ENCODE measurements around the gene CHST14.

CHST14 gene

DNA sequence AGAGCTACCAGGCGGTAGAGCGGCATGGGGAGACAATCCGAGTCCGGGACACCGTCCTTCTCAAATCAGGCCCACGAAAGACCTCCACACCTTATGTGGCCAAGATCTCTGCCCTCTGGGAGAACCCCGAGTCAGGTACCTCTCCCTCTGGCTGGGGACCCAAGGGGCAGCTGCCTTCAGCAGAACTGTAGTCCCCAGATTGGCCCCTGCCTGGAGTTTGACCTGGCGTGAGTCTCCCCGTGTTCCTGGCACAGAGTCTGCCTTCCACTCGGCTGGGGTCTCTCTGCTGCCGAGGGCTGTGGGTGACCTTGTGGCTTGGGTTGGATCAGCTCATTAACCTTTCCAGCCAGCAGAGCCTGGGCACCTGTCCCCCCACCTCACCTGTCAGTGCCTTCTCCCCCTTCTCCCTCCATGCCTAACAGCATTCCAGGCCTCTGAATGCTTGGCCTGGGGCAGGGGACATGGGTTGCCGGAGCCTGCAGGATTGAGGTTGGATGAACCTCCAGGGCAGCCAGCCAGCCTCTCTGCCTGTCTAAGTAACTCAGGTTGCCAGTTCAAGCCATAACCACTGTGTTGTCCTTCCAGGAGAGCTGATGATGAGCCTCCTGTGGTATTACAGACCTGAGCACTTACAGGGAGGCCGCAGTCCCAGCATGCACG lies 6.8 kb upstream of the CHST14 start:
- no peak for DNase-seq

DNA sequence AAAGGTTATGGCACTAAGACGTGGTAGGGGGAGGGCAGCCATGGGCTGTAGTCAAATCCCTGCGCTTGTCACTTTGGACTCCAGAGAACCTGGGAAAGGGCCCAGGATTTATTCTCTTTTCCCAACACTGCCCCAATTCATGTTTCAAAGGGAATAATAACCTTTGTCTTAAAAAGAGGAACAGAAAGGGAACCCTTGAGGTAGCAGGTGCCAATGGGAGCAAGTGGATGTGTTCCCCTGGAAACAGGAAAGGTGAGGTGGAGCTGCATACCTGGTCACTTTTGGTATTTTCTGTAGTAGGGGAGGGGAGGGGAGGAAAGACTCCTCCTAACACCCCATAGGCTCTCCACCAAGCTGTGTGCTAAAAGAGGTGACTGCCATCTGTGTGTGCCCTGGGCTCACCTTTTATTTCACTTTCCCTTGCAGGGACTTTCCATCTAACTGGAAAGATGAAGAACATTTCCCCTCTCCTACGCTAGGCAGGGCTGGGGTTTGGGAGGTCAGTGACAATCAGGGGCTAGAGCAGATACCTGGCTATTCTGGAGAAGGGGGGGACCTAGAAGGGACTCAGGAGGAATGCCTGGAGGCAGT lies 6.1 kb upstream of the CHST14 start:
- no peak for DNase-seq

DNA sequence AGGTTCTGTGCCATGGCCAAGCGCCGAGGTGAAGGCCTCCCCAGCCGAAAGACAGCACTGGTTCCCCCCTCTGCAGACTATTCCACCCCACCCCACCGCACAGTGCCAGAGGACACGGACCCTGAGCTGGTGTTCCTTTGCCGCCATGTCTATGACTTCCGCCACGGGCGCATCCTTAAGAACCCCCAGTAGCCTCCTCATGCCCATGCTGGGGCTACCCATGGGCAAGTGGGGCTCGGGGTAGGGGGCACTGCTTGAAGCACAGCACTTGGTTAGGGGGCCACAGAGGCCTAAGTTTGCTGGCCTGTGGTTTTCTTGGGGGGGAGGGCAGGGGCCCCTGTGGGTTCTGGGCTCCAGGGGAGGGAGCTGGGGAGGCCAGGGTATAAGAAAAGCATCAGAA lies 4.8 kb upstream of the CHST14 start:
- DNase-seq, result no peak

DNA sequence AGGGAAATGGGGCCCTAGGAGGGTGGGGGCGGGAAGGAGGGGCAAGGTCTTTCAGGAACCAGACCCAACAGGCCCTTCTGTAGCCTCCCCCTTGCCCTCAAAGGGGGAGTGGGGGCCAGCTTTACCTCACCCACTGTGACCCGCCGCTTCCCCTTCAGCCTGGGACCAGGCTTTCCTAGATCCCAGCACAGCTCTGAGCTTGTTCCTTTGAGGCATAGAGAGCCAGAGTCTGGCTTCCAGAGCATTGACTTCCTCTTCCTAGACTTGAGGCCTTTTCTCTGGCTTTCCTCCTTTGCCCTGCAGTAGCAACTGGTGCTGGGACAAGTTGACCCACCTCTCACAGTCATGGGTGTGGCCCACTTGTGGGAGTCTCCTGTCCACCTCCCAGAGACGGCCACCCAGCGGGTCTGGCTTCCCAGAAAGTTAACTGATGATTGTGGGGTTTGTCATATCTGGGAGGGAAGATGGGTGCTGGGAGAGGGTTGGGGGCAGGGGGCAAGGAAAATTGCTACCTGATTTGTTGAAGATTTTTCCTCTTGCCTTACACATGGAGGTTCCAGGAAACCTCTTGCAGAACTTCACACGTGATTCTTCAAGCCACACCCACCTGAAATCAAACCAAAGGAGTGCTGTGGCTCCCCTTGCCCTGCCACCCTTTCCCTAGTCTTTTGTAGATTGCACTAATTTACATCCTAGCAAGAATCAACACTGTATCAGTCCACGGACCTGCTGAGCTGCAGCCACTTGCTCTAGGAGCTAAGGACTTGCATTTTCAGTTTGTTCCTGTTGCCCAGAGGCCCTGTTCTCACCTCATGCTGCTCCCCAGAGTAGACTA lies 4.1 kb upstream of the CHST14 start:
- DNase-seq, result no peak

DNA sequence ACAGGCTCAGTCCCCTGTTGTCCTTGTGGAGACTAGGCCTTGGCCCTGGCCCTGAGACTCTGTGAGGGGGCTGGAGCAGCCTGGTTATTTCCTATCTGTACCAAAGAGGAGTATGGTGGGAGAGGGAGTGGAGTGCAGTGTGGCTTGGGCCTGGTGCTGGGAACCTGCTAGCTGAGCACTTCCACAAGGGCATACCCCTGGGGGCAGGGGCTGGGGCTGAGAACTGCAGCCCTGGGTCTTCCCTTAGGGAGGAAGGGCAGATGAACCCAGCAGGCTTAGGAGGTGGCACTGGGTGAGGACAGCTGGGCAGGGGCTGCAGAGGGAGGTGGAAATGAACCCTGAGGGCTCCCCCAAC lies 3.5 kb upstream of the CHST14 start:
- no peak for DNase-seq

DNA sequence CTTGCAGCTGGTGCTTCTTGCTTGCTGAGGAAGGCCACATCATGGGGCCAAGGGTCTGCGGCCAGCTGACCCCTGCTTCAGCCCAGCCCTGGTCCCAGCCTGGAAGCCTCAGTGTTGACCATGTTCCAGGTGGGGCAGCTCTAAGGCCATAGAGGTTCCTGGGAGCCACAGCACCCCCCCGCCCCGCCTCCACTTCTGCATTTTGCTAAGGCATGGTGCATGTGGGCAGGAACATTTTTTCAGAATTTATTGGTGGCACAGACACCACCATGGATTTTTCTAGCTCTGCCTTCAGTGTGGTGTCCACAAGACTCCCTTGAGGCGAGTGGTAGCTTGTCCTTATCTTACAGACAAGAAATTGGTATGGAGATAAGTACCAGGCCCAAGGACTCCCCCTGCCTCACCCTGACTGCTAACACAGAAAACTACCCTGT lies 1.9 kb upstream of the CHST14 start:
- DNase-seq, result no peak

DNA sequence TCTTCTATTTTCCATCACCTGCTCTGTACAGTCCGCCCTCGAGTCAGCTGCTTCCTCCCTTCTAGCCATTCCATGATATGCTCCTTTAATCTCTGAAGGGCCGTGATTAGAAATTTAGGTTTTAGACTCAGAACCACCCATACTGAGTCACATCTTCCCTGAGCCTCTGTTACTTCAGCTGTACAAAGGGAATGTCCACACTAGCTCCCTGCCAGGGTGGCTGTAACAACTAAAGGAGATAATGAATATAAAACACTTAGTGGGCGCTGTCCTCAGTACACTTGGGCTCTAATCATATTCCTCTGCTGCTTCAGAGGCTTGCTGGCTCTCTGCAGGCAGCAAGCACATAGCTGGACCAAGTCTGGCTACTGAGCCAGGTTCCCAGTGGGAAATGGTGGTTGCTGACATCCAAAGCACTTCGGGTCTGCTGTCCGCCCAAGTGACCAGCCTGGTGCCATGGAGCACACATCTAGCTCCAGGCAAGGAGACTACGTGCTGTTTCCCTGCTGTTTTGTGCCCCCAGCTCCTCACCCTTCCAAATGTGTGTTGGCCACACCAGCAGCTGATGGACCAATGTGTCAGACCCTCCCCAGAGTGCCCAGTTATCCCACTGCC lies 901 bp upstream of the CHST14 start:
- DNase-seq, result no peak

DNA sequence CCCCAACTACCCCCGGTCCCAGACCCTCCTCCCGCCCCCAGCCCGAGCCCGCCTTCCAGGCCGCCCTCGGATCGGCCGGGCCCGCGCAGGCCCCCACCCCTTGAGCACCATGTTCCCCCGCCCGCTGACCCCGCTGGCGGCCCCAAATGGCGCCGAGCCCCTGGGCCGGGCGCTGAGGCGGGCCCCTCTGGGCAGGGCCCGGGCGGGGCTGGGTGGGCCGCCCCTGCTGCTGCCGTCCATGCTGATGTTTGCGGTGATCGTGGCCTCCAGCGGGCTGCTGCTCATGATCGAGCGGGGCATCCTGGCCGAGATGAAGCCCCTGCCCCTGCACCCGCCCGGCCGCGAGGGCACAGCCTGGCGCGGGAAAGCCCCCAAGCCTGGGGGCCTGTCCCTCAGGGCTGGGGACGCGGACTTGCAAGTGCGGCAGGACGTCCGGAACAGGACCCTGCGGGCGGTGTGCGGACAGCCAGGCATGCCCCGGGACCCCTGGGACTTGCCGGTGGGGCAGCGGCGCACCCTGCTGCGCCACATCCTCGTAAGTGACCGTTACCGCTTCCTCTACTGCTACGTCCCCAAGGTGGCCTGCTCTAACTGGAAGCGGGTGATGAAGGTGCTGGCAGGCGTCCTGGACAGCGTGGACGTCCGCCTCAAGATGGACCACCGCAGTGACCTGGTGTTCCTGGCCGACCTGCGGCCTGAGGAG lies 472 bp downstream of the CHST14 start:
- DNase-seq, result peak in 1 of 2 experiments; percentile 22

DNA sequence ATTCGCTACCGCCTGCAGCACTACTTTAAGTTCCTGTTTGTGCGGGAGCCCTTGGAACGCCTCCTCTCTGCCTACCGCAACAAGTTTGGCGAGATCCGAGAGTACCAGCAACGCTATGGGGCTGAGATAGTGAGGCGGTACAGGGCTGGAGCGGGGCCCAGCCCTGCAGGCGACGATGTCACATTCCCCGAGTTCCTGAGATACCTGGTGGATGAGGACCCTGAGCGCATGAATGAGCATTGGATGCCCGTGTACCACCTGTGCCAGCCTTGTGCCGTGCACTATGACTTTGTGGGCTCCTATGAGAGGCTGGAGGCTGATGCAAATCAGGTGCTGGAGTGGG lies 995 bp downstream of the CHST14 start:
- peak in 1 of 2 experiments; percentile 30 for DNase-seq

DNA sequence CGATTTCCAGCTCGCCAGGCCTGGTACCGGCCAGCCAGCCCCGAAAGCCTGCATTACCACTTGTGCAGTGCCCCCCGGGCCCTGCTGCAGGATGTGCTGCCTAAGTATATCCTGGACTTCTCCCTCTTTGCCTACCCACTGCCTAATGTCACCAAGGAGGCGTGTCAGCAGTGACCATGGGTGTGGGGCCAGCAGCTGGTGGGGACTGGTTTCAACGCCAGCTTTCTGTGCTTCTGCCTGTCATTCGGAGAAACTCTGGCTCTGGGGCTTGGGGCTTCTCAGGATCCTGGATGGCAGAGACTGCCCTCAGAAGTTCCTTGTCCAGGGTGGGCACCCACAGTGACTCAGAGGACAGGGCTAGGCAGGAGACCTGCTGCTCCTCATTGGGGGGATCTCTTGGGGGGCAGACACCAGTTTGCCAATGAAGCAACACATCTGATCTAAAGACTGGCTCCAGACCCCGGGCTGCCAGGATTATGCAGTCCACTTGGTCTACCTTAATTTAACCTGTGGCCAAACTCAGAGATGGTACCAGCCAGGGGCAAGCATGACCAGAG lies 1.5 kb downstream of the CHST14 start:
- DNase-seq, result no peak

DNA sequence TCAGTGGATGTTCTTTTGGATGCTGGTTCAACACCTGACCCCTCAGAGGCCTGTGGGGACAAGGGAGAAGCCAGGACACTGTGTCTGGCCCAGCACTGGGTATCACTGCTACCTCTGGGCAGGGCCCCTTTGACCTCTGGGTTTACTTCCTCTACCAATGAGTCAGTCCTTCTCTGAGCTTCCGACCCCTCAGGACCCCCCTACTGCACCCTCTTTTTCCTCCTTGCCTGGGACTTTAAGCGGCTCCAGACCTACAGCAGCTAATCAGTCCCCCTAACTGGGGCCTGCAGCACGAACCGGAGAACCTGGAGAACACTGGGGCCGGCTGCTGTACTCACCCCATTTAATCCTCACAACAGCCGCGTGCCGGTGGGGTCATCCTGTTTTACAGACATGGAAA lies 3.8 kb downstream of the CHST14 start:
- DNase-seq, result no peak

DNA sequence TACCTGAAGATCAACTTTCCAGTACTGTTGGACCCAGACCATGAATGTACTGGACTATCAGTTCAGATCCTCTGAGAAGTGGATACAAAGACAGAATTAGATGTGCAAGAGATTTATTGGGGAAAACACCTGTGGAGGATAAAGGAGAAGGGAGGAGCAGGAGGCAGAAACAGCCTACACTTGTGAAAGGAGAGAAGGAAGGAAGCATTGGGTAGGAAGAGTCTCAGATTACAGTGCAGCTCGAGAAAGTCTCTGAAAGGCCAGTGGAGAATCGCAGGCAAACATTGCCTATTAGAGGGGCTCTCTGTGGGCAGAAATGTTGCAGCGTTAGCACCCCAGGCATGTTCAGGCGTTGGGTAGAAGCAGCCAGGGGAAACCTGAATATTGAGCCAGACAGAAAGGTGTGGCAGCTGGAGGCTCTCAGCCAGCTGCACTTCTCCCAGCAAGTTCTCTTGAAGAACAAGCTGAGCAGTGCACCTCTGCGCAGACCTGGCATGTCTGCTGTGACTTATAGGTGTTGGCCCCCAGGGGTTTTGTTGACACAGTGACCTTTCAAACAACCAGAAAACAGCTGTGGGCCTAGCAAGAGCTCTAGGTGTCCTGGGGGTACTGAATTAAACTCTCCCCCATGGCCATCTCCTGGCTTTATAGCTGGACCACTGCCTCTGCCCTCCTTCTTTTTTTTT lies 7.0 kb downstream of the CHST14 start:
- DNase-seq, result no peak

DNA sequence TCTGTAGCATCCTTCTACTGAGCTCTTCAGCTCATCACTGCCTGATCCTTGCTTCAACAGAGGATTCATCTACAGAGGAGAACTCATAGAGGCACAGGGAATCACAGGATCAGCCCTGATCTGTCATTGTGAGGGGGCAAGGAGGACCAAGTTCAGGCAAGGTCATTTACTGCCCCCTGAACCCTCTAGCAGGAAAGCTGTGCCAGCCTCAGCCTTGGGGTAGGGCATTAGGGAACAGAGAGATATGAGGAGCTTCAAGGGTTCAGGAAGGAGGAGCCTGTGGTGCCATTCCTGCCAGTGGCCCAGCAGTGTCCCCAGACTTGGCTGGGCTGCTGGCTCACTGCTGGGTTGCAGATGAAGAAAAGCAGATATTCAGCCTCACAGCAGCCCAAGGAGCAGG lies 8.2 kb downstream of the CHST14 start:
- no peak for DNase-seq

DNA sequence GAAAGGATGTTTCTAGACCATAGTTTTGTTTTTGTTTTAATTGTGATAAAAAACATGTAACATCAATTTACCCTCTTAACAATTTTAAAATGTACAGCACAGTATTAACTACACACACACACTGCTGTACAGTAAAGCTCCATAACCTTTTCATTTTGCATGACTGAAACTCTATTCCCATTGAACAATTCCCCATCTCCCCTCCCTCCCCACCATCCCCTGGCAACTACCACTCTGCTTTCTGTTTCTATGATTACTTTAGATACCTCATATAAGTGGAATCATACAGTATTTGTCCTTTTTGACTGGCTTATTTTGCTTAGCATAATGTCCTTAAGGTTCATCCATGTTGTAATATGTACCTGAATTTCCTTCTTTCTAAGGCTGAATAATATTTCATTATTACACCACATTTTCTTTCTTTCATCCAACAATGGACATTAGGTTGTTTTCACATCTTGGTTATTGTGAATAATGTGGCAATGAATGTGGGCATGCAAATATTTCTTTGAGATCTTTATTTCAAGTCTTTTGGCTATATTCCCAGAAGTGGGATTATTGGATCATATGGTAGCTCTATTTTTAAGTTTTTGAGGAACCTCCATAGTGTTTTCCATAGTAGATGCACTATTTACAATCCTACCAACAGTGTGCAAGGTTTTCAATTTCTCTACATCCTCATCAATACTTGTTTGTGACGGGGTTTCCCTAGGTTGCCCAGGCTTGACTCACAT lies 10.7 kb downstream of the CHST14 start:
- no peak for DNase-seq

DNA sequence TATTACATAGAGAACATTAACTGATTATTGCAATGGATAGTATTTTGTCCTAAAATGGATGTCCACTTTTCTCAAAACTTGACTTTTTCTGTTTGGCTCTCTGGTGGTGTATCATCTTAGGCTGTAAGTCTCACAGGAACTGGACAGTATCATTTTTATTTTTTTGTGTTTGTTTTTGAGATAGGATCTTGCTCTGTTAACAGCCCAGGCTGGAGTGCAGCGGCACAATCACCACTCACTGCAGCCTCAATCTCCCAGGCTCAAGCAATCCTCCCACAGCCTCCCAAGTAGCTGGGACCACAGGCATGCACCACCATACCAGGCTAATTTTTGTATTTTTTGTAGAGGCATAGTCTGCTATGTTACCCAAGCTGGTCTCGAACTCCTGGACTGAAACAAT lies 13.1 kb downstream of the CHST14 start:
- no peak for DNase-seq

DNA sequence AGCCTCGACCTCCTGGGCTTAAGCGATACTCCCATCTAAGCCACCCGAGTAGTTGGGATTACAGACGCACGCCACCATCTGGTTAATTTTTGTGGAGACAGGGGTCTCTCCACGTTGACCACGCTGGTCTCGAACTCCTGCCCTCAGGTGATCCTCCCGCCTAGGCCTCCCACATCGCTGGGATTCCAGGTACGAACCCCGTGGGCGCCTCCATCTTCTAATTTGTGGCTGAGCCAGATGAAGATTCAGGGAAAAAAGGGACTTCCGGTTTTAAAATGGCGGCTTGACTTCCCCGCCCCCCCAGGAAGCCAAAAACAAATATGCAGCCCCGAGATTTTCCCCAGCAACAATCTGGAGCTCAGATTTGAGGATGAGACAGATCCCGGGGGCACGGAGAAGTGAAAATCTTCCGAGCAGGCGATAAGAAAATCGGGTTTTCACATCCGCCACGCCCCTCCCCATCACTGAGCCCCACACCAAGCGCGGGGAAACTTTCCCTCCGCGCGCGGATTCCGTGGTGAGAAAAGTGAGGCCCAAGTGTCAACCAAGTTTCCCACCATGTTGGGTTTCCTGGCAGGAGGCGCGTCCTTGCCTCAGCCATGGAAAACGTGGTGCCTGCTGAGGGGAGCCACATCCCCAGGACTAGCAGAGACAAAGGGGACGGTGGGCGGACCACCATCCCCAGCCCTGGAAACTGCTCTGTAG lies 15.4 kb downstream of the CHST14 start:
- no peak for DNase-seq

DNA sequence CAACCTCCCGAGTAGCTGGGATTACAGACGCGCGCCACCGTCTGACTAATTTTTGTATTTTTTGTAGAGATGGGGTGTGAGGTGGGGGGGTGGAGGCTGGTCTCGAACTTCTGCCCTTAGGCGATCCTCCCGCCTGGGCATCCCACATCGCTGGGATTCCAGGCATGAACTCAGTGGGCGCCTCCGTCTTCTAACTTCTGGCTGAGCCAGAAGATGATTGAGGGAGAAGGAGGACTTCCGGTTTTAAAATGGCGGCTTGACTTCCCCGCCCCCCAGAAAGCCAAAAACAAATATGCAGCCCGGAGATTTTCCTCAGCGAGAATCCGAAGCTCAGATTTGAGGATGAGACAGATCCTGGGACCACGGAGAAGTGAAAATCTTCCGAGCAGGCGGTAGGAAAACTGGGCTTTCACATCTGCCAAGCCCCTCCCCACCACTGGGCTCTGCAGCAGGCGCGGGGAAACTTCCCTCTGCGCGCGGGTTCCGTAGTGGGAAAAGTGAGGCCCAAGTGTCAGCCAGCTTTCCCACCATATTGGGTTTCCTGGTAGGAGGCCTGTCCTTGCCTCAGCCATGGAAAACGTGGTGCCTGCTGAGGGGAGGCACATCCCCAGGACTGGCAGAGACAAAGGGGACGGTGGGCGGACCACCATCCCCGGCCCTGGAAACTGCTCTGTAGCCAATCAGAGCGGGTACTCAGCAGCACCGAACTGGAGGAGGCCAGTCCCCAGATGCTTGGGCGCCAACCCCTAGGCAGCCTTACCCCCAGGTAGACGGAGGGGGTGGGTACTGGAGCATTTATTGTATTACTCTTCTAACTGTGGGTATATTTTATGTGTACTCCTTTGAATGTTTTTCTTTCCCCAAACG lies 17.3 kb downstream of the CHST14 start:
- peak in 1 of 2 experiments; percentile 4 for DNase-seq

DNA sequence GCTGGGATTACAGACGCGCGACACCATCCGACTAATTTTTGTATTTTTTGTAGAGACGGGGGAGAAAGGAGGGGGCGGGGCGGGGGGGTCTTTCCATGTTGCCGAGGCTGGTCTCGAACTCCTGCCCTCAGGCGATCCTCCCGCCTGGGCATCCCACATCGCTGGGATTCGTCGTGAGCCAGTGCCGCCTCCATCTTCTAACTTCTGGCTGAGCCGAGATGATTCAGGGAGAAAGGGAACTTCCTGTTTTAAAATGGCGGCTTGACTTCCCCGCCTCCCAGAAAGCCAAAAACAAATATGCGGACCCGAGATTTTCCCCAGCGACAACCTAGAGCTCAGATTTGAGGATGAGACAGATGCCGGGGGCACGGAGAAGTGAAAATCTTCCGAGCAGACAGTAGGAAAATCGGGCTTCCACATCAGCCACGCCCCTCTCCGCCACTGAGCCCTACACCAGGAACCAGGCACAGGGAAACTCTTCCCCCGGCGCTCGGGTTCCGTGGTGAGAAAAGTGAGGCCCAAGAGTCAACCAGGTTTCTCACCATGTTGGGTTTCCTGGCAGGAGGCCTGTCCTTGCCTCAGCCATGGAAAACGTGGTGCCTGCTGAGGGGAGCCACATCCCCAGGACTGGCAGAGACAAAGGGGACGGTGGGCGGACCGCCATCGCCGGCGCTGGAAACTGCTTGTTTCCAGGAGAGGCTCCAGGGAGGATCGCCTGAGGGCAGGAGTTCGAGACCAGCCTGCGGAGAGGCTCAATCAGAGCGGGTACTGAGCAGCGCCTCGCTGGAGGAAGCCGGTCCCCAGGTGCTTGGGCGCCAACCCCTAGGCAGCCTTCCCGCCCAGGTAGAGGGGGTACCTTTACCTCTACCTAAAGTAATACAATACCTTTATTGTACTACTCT lies 18.7 kb downstream of the CHST14 start:
- no peak for DNase-seq

All from AML-193 (cell line).